Astrocyte of the spinal cord (primary cell): Measurements from ENCODE around the gene MCAM.

Experiments
- DNase-seq: peaks from one replicate; pipeline ENCODE4 v3.0.0; 2011; ENCODE audit warnings: low read depth, low spot score
- H3K4me3 ChIP-seq: 2 replicates; pipeline ENCODE4 v1.5.1; 2011; ENCODE audit warnings: low read depth, mild to moderate bottlenecking, low read length, moderate library complexity
- CTCF ChIP-seq: IDR thresholded peaks from 2 replicates; pipeline ENCODE4 v1.5.1; 2012; ENCODE audit warnings: low read depth, mild to moderate bottlenecking, low read length, inconsistent platforms
- in situ Hi-C: cut with HindIII; loops from 2 replicates; pipeline ENCODE4 v1.10.0; 2017; ENCODE audit warnings: low sequenced_read_pairs

Gene MCAM

DNA sequence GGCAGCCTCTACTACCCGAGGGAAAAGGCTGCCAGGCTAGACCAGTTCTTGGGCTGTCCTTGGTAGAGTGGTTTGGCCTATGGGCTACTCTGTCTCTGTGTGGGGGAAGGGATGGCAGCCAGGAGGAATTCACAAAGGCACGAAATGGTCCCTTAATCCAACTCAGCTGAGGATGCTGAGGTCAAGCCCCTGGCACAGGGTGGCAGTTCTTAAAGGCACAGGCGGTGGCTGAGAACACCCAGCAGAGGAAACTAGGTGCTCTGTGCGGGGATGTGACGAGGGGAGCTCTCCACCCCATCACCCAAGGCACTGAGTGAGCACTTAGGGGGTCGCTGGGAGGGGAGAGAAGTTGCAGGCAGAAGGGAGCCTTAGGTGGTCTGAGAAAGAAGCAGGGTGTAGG, 29.7 kb upstream of the MCAM start, which contains the start of gene MFRP:
Gene MFRP (minus strand): TSS at position 101 of the 400 bp plus-strand sequence. CDS start 192 bp downstream, outside the sequence.
- DNase-seq, result no peak
- TF ChIP-seq CTCF, result no peak
- in situ Hi-C loops, result no loop called here
- no peak within 1 kb of the TSS for H3K4me3 ChIP-seq

DNA sequence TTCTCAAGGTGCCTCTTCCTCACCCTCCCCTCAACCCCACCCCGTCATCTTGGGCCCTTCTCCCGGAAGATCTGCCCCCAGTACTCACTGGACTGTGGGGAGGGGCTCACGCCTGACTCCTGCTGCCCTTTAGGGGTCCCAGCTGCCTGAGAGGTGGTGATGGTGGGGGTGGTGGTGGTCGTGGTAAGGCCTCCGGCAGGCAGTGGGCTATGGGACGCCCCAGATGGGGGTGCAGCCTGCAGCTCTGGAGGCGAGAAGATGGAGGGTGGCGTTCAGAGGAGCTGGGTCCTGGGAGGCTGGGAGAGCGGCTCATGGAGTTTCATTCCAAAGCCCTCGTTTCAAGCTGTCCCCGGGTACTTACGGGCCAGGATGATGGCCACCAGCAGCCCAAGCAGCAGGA, 28.8 kb upstream of the MCAM start:
- no peak for TF ChIP-seq CTCF
- DNase-seq, result no peak
- no peak overlapping the region for H3K4me3 ChIP-seq

GRCh38 chr11:119344291-119345010, 27.5 kb upstream of the MCAM start:
- TF ChIP-seq CTCF, result no peak
- in situ Hi-C loops, result no loop called here
- no peak overlapping the region for H3K4me3 ChIP-seq
- no peak for DNase-seq

More for the DNA sequence above, 28.8 kb upstream of the MCAM start:
- in situ Hi-C loops, result no loop called here

GRCh38 chr11:119343726-119344125, 26.8 kb upstream of the MCAM start:
- no peak for TF ChIP-seq CTCF
- no peak for DNase-seq
- in situ Hi-C loops, result no loop called here
- no peak overlapping the region for H3K4me3 ChIP-seq

DNA sequence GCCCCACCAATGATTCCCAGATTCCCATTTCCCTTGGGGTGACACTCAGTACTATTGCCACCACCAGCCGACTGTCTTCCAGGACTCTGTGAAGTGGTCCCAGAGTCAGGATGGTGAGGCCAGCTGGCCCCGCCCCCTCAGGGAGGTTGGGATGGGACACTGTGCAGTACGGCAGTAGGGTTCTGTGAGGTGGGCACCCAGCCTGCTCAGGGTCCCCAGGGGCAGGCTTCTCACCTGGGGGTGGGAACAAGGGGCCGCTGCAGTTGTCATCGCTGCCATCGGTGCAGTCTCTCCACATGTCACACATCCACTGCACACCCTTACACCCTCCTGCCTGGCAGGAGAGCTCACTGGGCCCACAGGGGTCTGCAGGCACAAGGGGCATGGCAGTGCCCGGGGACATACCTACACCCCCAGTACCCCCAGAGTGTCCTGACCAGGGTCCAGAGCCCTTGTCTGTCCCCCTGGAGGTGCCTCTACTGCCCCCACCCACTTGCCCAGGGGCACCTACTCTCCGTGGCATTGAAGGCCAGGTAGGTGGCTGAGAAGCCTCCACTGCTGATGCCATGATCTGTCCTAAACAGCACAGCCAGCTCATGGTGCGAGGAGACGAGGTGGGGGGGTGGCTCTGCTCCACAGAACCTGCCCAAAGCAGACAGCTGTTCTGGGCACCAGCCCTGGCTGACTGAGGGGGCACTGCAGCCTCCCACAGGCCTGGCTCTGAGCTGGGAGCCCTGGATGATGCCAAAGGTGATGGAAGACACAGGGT, 25.6 kb upstream of the MCAM start:
- DNase-seq, result no peak
- TF ChIP-seq CTCF, result no peak
- in situ Hi-C loops, result no loop called here

GRCh38 chr11:119342023-119342300, 25.0 kb upstream of the MCAM start:
- no peak for DNase-seq
- in situ Hi-C loops, result no loop called here
- no peak overlapping the region for H3K4me3 ChIP-seq
- TF ChIP-seq CTCF, result no peak

More for the DNA sequence above, 25.6 kb upstream of the MCAM start:
- H3K4me3 ChIP-seq, result no peak overlapping the region
